ENCODE results near the gene MRPL34. TPM values are rescaled to one million over a fixed set of nuclear protein-coding genes. Genes with fewer than 3 reads are reported as not detected.

Gene MRPL34
- total and polyA plus RNA-seq, 9 of the 15 experiments (the other 6 are each of a cell fraction or from before 2014, with no cell fraction given), result 11.5 to 256 (median 72.5) TPM

GRCh38 chr19:17333611-17334413 is 28.1 kb downstream of the MRPL34 start (continued):
- TF ChIP-seq THRA (IDR thresholded peaks at IDR 0.05), result no peak
- peak; percentile 65 for TF ChIP-seq NKRF (IDR thresholded peaks at IDR 0.05; ENCODE audit: borderline replicate concordance)
- no peak for TF ChIP-seq NUFIP1 (IDR thresholded peaks at IDR 0.05; ENCODE audit: partially characterized antibody)
- no peak; the same call in 1 of the 2 replicates for TF ChIP-seq IRF1 (CRISPR knock-in tag; IDR thresholded peaks at IDR 0.05; ENCODE audit: borderline replicate concordance)
- peak; percentile 77 for TF ChIP-seq SMARCE1 (IDR thresholded peaks at IDR 0.05)
- 0 out of 2 replicates have a peak, but pooled peaks have one; percentile 7 for TF ChIP-seq GATAD2A (IDR thresholded peaks at IDR 0.05)
- TF ChIP-seq ZNF121 (CRISPR knock-in tag; conservative IDR thresholded peaks at IDR 0.05), result no peak
- TF ChIP-seq ZNF583 (CRISPR knock-in tag; IDR thresholded peaks at IDR 0.05), result 0 out of 2 replicates have a peak, but pooled peaks have one; percentile 60
- TF ChIP-seq TOE1 (IDR thresholded peaks at IDR 0.05; ENCODE audit: borderline replicate concordance), result peak; percentile 32
- no peak for TF ChIP-seq TOE1 (CRISPR knock-in tag; IDR thresholded peaks at IDR 0.05; ENCODE audit: borderline replicate concordance, low read depth)
- TF ChIP-seq ZNF717 (CRISPR knock-in tag; IDR thresholded peaks at IDR 0.05), result no peak
- peak; percentile 49; the same call in 1 of the 2 replicates for TF ChIP-seq POLR2A (conservative IDR thresholded peaks at IDR 0.05)
- TF ChIP-seq REST (IDR thresholded peaks at IDR 0.05; ENCODE audit: borderline replicate concordance), result peak; percentile 2; the same call in 1 of the 2 replicates
- no peak for TF ChIP-seq REST (CRISPR knock-in tag; IDR thresholded peaks at IDR 0.05; ENCODE audit: low read depth)
- no peak for TF ChIP-seq SMAD1 (IDR thresholded peaks at IDR 0.05; ENCODE audit: low read depth, low read length, partially characterized antibody)
- no peak for TF ChIP-seq SMARCB1 (IDR thresholded peaks at IDR 0.05; ENCODE audit: insufficient read length, low read depth)

All from K562 (cell line).